Measurements from ENCODE around the gene DTHD1.

Gene DTHD1

GRCh38 chr4:36313301-36313700 is 31.9 kb downstream of the DTHD1 start:
- Histone ChIP-seq H3K9me3 (ENCODE audit: control extremely low read depth in 1 of 5, control insufficient read depth in 4 of 5, insufficient read depth in 2 of 5, low read depth in 1 of 5, low read length in 4 of 5) (no peaks in the 10 kb centered on the region), H3K4me1 (ENCODE audit: control extremely low read depth in 1 of 4, control insufficient read depth in 4 of 4, insufficient read depth in 4 of 4, low read length in 3 of 4) (peaks cover 23 to 57% (median 45%) of the 10 kb centered on the region in 4 experiments), H3K27me3 (replicated peaks in 2 of 5; ENCODE audit: control insufficient read depth in 4 of 5, insufficient read depth in 5 of 5, low read length in 4 of 5) (no peaks in the 10 kb centered on the region), H3K27ac (ENCODE audit: insufficient read depth in 1 of 2, low read depth in 1 of 2, low read length in 2 of 2, poor library complexity in 1 of 2, severe bottlenecking in 2 of 2) (no peak overlapping the region), H3K36me3 (ENCODE audit: control insufficient read depth in 4 of 4, insufficient read depth in 4 of 4, low read length in 3 of 4) (no peaks in the 10 kb centered on the region), H3K4me3 (ENCODE audit: control insufficient read depth in 1 of 7, extremely low read depth in 1 of 7, insufficient read depth in 4 of 7, low read depth in 2 of 7, low read length in 6 of 7) (no peak overlapping the region)
- CTCF ChIA-PET = no interaction called here
- DNase-seq = peak in 2 of 3 donors; percentile 34 to 35
- POLR2A ChIA-PET = no interaction called here

- Histone ChIP-seq H3K36me3 (ENCODE audit: control insufficient read depth in 4 of 4, insufficient read depth in 4 of 4, low read length in 3 of 4) (no peaks in the 10 kb centered on the region), H3K27me3 (replicated peaks in 2 of 5; ENCODE audit: control insufficient read depth in 4 of 5, insufficient read depth in 5 of 5, low read length in 4 of 5) (no peaks in the 10 kb centered on the region), H3K4me3 (ENCODE audit: control insufficient read depth in 1 of 7, extremely low read depth in 1 of 7, insufficient read depth in 4 of 7, low read depth in 2 of 7, low read length in 6 of 7) (no peak overlapping the region), H3K27ac (ENCODE audit: insufficient read depth in 1 of 2, low read depth in 1 of 2, low read length in 2 of 2, poor library complexity in 1 of 2, severe bottlenecking in 2 of 2) (no peak overlapping the region), H3K4me1 (ENCODE audit: control extremely low read depth in 1 of 4, control insufficient read depth in 4 of 4, insufficient read depth in 4 of 4, low read length in 3 of 4) (peaks cover 23 to 54% (median 45%) of the 10 kb centered on the region in 4 experiments), H3K9me3 (ENCODE audit: control extremely low read depth in 1 of 5, control insufficient read depth in 4 of 5, insufficient read depth in 2 of 5, low read depth in 1 of 5, low read length in 4 of 5) (no peaks in the 10 kb centered on the region)
- CTCF ChIA-PET = no interaction called here
- no CpG with 5 or more reads among the region's 1 CpG for WGBS (ENCODE audit: insufficient coverage)
- no peak for DNase-seq
- POLR2A ChIA-PET = no interaction called here
Observed at GRCh38 chr4:36313703-36314102, 32.3 kb downstream of the DTHD1 start.

DNA sequence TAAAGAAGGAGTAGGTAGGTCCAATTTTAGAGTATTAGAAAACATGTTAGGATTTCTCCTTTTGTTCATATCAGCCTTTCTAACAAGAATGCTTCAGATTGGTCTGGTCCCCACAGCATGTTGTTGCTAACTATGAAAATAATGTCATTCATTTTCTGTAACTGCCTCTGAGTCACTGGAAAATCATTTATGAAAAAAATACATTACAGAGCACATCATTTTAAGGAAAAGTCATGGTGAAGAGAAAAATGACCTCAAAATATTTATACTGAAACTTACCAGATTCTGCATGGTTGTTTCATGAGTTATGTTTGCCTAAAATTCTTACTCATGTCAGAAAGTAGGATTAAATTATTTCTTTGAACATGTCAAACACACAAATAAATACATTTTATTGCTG is 35.2 kb downstream of the DTHD1 start:
- peak in 1 of 3 donors; percentile 32 for DNase-seq
- Histone ChIP-seq H3K4me3 (ENCODE audit: control insufficient read depth in 1 of 7, extremely low read depth in 1 of 7, insufficient read depth in 4 of 7, low read depth in 2 of 7, low read length in 6 of 7) (no peak overlapping the region), H3K4me1 (ENCODE audit: control extremely low read depth in 1 of 4, control insufficient read depth in 4 of 4, insufficient read depth in 4 of 4, low read length in 3 of 4) (peaks cover 11 to 50% (median 37%) of the 10 kb centered on the region in 4 experiments), H3K27me3 (replicated peaks in 2 of 5; ENCODE audit: control insufficient read depth in 4 of 5, insufficient read depth in 5 of 5, low read length in 4 of 5) (no peaks in the 10 kb centered on the region), H3K36me3 (ENCODE audit: control insufficient read depth in 4 of 4, insufficient read depth in 4 of 4, low read length in 3 of 4) (no peaks in the 10 kb centered on the region), H3K27ac (ENCODE audit: insufficient read depth in 1 of 2, low read depth in 1 of 2, low read length in 2 of 2, poor library complexity in 1 of 2, severe bottlenecking in 2 of 2) (no peak overlapping the region), H3K9me3 (ENCODE audit: control extremely low read depth in 1 of 5, control insufficient read depth in 4 of 5, insufficient read depth in 2 of 5, low read depth in 1 of 5, low read length in 4 of 5) (no peaks in the 10 kb centered on the region)
- POLR2A ChIA-PET = no interaction called here
- CTCF ChIA-PET = interaction anchor here (1.1 kb wide), 1 partner anchor 13 kb away, joined by 3 read pairs; no protein-coding TSS in a partner anchor

DNA sequence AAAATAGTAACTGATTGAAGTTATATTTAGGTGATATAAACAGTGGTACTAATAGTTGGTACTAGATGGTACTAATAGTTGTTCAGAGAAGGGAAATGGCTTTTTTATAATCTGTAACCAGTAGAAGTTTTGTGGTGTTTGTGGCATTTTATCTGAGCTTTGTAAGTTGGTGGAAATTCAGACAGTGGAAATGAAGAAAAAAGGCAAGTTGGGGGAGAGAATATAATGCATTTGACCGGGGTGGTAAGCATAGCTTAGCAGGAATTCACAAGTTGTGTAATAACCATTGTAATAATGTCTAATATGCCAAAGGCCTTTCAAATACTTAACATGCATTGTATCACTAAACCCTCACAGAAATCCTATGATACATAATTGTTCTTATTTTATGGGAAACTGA is 36.3 kb downstream of the DTHD1 start:
- peak in 2 of 3 donors; percentile 49 to 62 for DNase-seq
- H3K9me3 ChIP-seq (ENCODE audit: control extremely low read depth in 1 of 5, control insufficient read depth in 4 of 5, insufficient read depth in 2 of 5, low read depth in 1 of 5, low read length in 4 of 5) = no peaks in the 10 kb centered on the region
- no CpG with 5 or more reads among the region's 1 CpG for WGBS (ENCODE audit: insufficient coverage)
- no peak overlapping the region for H3K27ac ChIP-seq (ENCODE audit: insufficient read depth in 1 of 2, low read depth in 1 of 2, low read length in 2 of 2, poor library complexity in 1 of 2, severe bottlenecking in 2 of 2)
- ChIA-PET POLR2A (interaction anchor here (1.0 kb wide), 1 partner anchor 74 kb away, joined by 3 read pairs; the partner anchor contains the start of gene ARAP2), CTCF (interaction anchor here (1.1 kb wide), 1 partner anchor 12 kb away, joined by 3 read pairs; no protein-coding TSS in a partner anchor)
- no peak overlapping the region for H3K4me3 ChIP-seq (ENCODE audit: control insufficient read depth in 1 of 7, extremely low read depth in 1 of 7, insufficient read depth in 4 of 7, low read depth in 2 of 7, low read length in 6 of 7)
- H3K27me3 ChIP-seq (replicated peaks in 2 of 5; ENCODE audit: control insufficient read depth in 4 of 5, insufficient read depth in 5 of 5, low read length in 4 of 5) = no peaks in the 10 kb centered on the region
- H3K36me3 ChIP-seq (ENCODE audit: control insufficient read depth in 4 of 4, insufficient read depth in 4 of 4, low read length in 3 of 4) = no peaks in the 10 kb centered on the region
- peaks cover 11 to 53% (median 35%) of the 10 kb centered on the region in 4 experiments for H3K4me1 ChIP-seq (ENCODE audit: control extremely low read depth in 1 of 4, control insufficient read depth in 4 of 4, insufficient read depth in 4 of 4, low read length in 3 of 4)

GRCh38 chr4:36320117-36320896 is 38.9 kb downstream of the DTHD1 start:
- POLR2A ChIA-PET = no interaction called here

DNA sequence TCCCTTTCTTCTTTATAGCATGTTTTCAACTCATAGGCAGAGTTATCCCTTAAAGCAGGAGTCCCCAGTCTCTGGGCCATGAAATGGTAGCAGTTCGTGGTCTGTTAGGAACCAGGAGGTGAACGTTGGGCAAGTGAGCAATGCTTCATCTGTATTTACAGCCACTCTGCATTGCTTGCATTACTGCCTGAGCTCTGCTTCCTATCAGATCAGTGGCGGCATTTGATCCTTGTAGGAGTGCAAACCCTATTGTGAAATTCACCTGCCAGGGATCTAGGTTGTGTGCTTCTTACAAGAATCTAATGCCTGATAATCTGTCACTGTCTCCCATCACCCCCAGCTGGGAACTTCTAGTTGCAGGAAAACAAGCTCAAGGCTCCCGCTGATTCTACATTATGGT is 39.8 kb downstream of the DTHD1 start:
- peaks cover 30 to 69% (median 51%) of the 10 kb centered on the region in 4 experiments for H3K4me1 ChIP-seq (ENCODE audit: control extremely low read depth in 1 of 4, control insufficient read depth in 4 of 4, insufficient read depth in 4 of 4, low read length in 3 of 4)
- no peaks in the 10 kb centered on the region for H3K9me3 ChIP-seq (ENCODE audit: control extremely low read depth in 1 of 5, control insufficient read depth in 4 of 5, insufficient read depth in 2 of 5, low read depth in 1 of 5, low read length in 4 of 5)
- ChIA-PET CTCF (no interaction called here), POLR2A (no interaction called here)
- no peaks in the 10 kb centered on the region for H3K36me3 ChIP-seq (ENCODE audit: control insufficient read depth in 4 of 4, insufficient read depth in 4 of 4, low read length in 3 of 4)
- H3K27ac ChIP-seq (ENCODE audit: insufficient read depth in 1 of 2, low read depth in 1 of 2, low read length in 2 of 2, poor library complexity in 1 of 2, severe bottlenecking in 2 of 2) = no peak overlapping the region
- WGBS (ENCODE audit: insufficient coverage) = 100% methylated on average over 2 of the region's 4 CpGs
- DNase-seq = no peak
- no peak overlapping the region for H3K4me3 ChIP-seq (ENCODE audit: control insufficient read depth in 1 of 7, extremely low read depth in 1 of 7, insufficient read depth in 4 of 7, low read depth in 2 of 7, low read length in 6 of 7)
- H3K27me3 ChIP-seq (replicated peaks in 2 of 5; ENCODE audit: control insufficient read depth in 4 of 5, insufficient read depth in 5 of 5, low read length in 4 of 5) = no peaks in the 10 kb centered on the region

More at GRCh38 chr4:36320117-36320896, 38.9 kb downstream of the DTHD1 start:
- peaks cover 23 to 61% (median 45%) of the 10 kb centered on the region in 4 experiments for H3K4me1 ChIP-seq (ENCODE audit: control extremely low read depth in 1 of 4, control insufficient read depth in 4 of 4, insufficient read depth in 4 of 4, low read length in 3 of 4)
- 100% methylated on average over 1 of the region's 6 CpGs for WGBS (ENCODE audit: insufficient coverage)
- DNase-seq = no peak
- CTCF ChIA-PET = no interaction called here
- H3K27ac ChIP-seq (ENCODE audit: insufficient read depth in 1 of 2, low read depth in 1 of 2, low read length in 2 of 2, poor library complexity in 1 of 2, severe bottlenecking in 2 of 2) = no peak overlapping the region
- no peaks in the 10 kb centered on the region for H3K27me3 ChIP-seq (replicated peaks in 2 of 5; ENCODE audit: control insufficient read depth in 4 of 5, insufficient read depth in 5 of 5, low read length in 4 of 5)
- H3K9me3 ChIP-seq (ENCODE audit: control extremely low read depth in 1 of 5, control insufficient read depth in 4 of 5, insufficient read depth in 2 of 5, low read depth in 1 of 5, low read length in 4 of 5) = no peaks in the 10 kb centered on the region
- H3K36me3 ChIP-seq (ENCODE audit: control insufficient read depth in 4 of 4, insufficient read depth in 4 of 4, low read length in 3 of 4) = no peaks in the 10 kb centered on the region
- H3K4me3 ChIP-seq (ENCODE audit: control insufficient read depth in 1 of 7, extremely low read depth in 1 of 7, insufficient read depth in 4 of 7, low read depth in 2 of 7, low read length in 6 of 7) = no peak overlapping the region

DNA sequence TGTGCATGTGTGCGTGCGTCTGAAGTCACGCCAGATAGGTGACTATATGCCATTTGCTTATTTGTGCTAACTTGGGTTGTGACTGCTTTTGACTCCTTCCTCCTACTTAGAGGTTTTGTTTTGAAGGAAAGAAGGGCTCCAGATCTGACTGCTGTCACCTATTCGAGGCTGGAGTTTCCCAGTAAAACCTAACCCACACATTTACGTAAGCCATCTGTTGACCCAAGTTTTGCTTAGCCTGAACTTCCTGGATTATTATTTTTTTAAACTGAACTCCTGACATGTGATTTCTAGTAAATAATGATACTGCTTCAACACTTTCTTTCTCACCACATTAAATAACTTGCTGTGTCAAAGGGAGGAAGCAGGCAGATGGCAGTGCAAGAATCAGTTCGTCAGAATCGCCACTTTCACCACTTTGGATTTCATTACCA is 41.5 kb downstream of the DTHD1 start:
- 50% methylated on average over 2 of the region's 7 CpGs for WGBS (ENCODE audit: insufficient coverage)
- no peaks in the 10 kb centered on the region for H3K27me3 ChIP-seq (replicated peaks in 2 of 5; ENCODE audit: control insufficient read depth in 4 of 5, insufficient read depth in 5 of 5, low read length in 4 of 5)
- peak; percentile 65 to 85 (median 84) for DNase-seq
- ChIA-PET POLR2A (no interaction called here), CTCF (no interaction called here)
- no peaks in the 10 kb centered on the region for H3K36me3 ChIP-seq (ENCODE audit: control insufficient read depth in 4 of 4, insufficient read depth in 4 of 4, low read length in 3 of 4)
- peak overlapping the region; percentile 21 to 47 for H3K27ac ChIP-seq (ENCODE audit: insufficient read depth in 1 of 2, low read depth in 1 of 2, low read length in 2 of 2, poor library complexity in 1 of 2, severe bottlenecking in 2 of 2)
- H3K9me3 ChIP-seq (ENCODE audit: control extremely low read depth in 1 of 5, control insufficient read depth in 4 of 5, insufficient read depth in 2 of 5, low read depth in 1 of 5, low read length in 4 of 5) = no peaks in the 10 kb centered on the region
- H3K4me3 ChIP-seq (ENCODE audit: control insufficient read depth in 1 of 7, extremely low read depth in 1 of 7, insufficient read depth in 4 of 7, low read depth in 2 of 7, low read length in 6 of 7) = peak overlapping the region in 5 of 7 experiments; percentile 14 to 57 (median 27)
- H3K4me1 ChIP-seq (ENCODE audit: control extremely low read depth in 1 of 4, control insufficient read depth in 4 of 4, insufficient read depth in 4 of 4, low read length in 3 of 4) = peaks cover 28 to 60% (median 48%) of the 10 kb centered on the region in 4 experiments
